ENCODE data around the gene SLC22A31. TPM values are rescaled to one million over a fixed set of nuclear protein-coding genes. Genes with fewer than 3 reads are reported as not detected.
A peak's percentile ranks its signal among the peaks of the same experiment; 100 is the strongest.
"Not testable (repeated sequence)": the region's sequence is repeated elsewhere in the genome, so short reads cannot be mapped to it uniquely, and the experiment has no call there.

SLC22A31 gene
- total RNA-seq, 2 experiments from 2014 or later: not detected

GRCh38 chr16:89170346-89171215 lies 29.8 kb downstream of the SLC22A31 start:
- Mint-ChIP-seq H3K9me3 (no peaks in the 10 kb centered on the region), H3K36me3 (no peaks in the 10 kb centered on the region), H3K27me3 (peaks cover 6% of the 10 kb centered on the region), H3K4me1 (peaks cover 5% of the 10 kb centered on the region), H3K27ac (no peak overlapping the region), H3K4me3 (peak overlapping the region; percentile 62)
- DNase-seq: no peak

- Mint-ChIP-seq H3K4me3 (no peak overlapping the region), H3K4me1 (peaks cover 5% of the 10 kb centered on the region), H3K27me3 (peaks cover 6% of the 10 kb centered on the region), H3K27ac (no peak overlapping the region), H3K9me3 (no peaks in the 10 kb centered on the region), H3K36me3 (no peaks in the 10 kb centered on the region)
- DNase-seq: no peak
Measured at GRCh38 chr16:89169778-89170177, 30.6 kb downstream of the SLC22A31 start.

- H3K4me3 Mint-ChIP-seq: no peak overlapping the region
- no peak overlapping the region for H3K27ac Mint-ChIP-seq
- no peaks in the 10 kb centered on the region for H3K36me3 Mint-ChIP-seq
- H3K4me1 Mint-ChIP-seq: peaks cover 5% of the 10 kb centered on the region
- peaks cover 6% of the 10 kb centered on the region for H3K27me3 Mint-ChIP-seq
- DNase-seq: no peak
- H3K9me3 Mint-ChIP-seq: no peaks in the 10 kb centered on the region
Measured at GRCh38 chr16:89168381-89169189, 31.8 kb downstream of the SLC22A31 start.

GRCh38 chr16:89167425-89167941 lies 32.9 kb downstream of the SLC22A31 start:
- Mint-ChIP-seq H3K4me1 (peaks cover 5% of the 10 kb centered on the region), H3K36me3 (no peaks in the 10 kb centered on the region), H3K27me3 (peaks cover 6% of the 10 kb centered on the region), H3K9me3 (no peaks in the 10 kb centered on the region), H3K27ac (no peak overlapping the region), H3K4me3 (no peak overlapping the region)
- peak; percentile 86 for DNase-seq

- H3K27ac Mint-ChIP-seq: no peak overlapping the region
- peaks cover 6% of the 10 kb centered on the region for H3K27me3 Mint-ChIP-seq
- no peaks in the 10 kb centered on the region for H3K9me3 Mint-ChIP-seq
- DNase-seq: no peak
- peaks cover 5% of the 10 kb centered on the region for H3K4me1 Mint-ChIP-seq
- H3K36me3 Mint-ChIP-seq: no peaks in the 10 kb centered on the region
- no peak overlapping the region for H3K4me3 Mint-ChIP-seq
Measured at GRCh38 chr16:89166696-89167424, 33.5 kb downstream of the SLC22A31 start.

- H3K4me3 Mint-ChIP-seq, H3K36me3 Mint-ChIP-seq, DNase-seq, H3K27me3 Mint-ChIP-seq, H3K4me1 Mint-ChIP-seq, H3K9me3 Mint-ChIP-seq, H3K27ac Mint-ChIP-seq: not testable (repeated sequence)
Measured at GRCh38 chr16:89165681-89165979, 34.7 kb downstream of the SLC22A31 start.

- Mint-ChIP-seq H3K36me3 (no peaks in the 10 kb centered on the region), H3K4me3 (no peak overlapping the region), H3K9me3 (no peaks in the 10 kb centered on the region), H3K27ac (no peak overlapping the region), H3K4me1 (no peaks in the 10 kb centered on the region), H3K27me3 (no peaks in the 10 kb centered on the region)
- no peak for DNase-seq
Measured at GRCh38 chr16:89164847-89165680, 35.3 kb downstream of the SLC22A31 start.

- no peaks in the 10 kb centered on the region for H3K4me1 Mint-ChIP-seq
- no peak overlapping the region for H3K27ac Mint-ChIP-seq
- H3K36me3 Mint-ChIP-seq: no peaks in the 10 kb centered on the region
- H3K9me3 Mint-ChIP-seq: no peaks in the 10 kb centered on the region
- no peak overlapping the region for H3K4me3 Mint-ChIP-seq
- no peaks in the 10 kb centered on the region for H3K27me3 Mint-ChIP-seq
- no peak for DNase-seq
Measured at GRCh38 chr16:89164436-89164835, 35.9 kb downstream of the SLC22A31 start.

GRCh38 chr16:89163297-89163696 lies 37.0 kb downstream of the SLC22A31 start:
- H3K27me3 Mint-ChIP-seq: no peaks in the 10 kb centered on the region
- no peak overlapping the region for H3K27ac Mint-ChIP-seq
- no peaks in the 10 kb centered on the region for H3K36me3 Mint-ChIP-seq
- DNase-seq: no peak
- no peak overlapping the region for H3K4me3 Mint-ChIP-seq
- H3K9me3 Mint-ChIP-seq: no peaks in the 10 kb centered on the region
- no peaks in the 10 kb centered on the region for H3K4me1 Mint-ChIP-seq

- Mint-ChIP-seq H3K4me3 (no peak overlapping the region), H3K27ac (no peak overlapping the region), H3K27me3 (no peaks in the 10 kb centered on the region), H3K4me1 (no peaks in the 10 kb centered on the region), H3K9me3 (no peaks in the 10 kb centered on the region), H3K36me3 (no peaks in the 10 kb centered on the region)
- DNase-seq: no peak
Measured at GRCh38 chr16:89161763-89162713, 38.3 kb downstream of the SLC22A31 start.

GRCh38 chr16:89160977-89161701 lies 39.2 kb downstream of the SLC22A31 start:
- no peaks in the 10 kb centered on the region for H3K27me3 Mint-ChIP-seq
- H3K4me1 Mint-ChIP-seq: no peaks in the 10 kb centered on the region
- H3K4me3 Mint-ChIP-seq: no peak overlapping the region
- no peak overlapping the region for H3K27ac Mint-ChIP-seq
- no peaks in the 10 kb centered on the region for H3K36me3 Mint-ChIP-seq
- no peaks in the 10 kb centered on the region for H3K9me3 Mint-ChIP-seq
- no peak for DNase-seq

- DNase-seq: no peak
- Mint-ChIP-seq H3K4me1 (no peaks in the 10 kb centered on the region), H3K9me3 (no peaks in the 10 kb centered on the region), H3K36me3 (no peaks in the 10 kb centered on the region), H3K4me3 (no peak overlapping the region), H3K27me3 (no peaks in the 10 kb centered on the region), H3K27ac (no peak overlapping the region)
Measured at GRCh38 chr16:89159850-89160354, 40.4 kb downstream of the SLC22A31 start.

Measured in activated naive CD8-positive, alpha-beta T cell treated with anti-CD3 and anti-CD28 coated beads for 36 hours (primary cell).